HG02610 (cell line): ENCODE results near the gene CPT1A.

Experiments used
- ATAC-seq: cut with Tn5 transposase; IDR thresholded peaks from one replicate; pipeline ENCODE4 v1.9.1; 2021; ENCODE audit warnings: mild to moderate bottlenecking, moderate library complexity; ENCODE audit not compliant: unreplicated experiment

CPT1A gene

DNA sequence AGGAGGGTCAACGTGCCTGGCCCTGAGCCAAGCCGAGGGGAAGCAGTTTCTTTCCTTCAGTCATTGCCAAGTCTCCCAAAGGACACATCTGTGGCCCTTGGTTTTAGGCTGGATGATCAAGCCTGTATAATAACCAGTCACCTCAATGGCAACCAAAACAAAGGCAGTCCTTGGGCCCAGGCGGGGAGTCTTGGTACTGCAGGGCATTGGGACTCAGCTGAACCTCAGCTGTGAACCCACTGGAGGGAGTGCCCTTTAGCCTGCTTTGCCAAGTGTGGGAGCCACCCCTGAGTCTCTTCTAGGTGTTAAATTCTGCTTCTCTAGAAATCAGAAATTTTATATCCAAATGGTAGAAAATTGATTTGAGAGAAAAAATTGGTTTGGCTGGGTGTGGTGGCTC, 36.9 kb downstream of the CPT1A start:
- no peak for ATAC-seq

DNA sequence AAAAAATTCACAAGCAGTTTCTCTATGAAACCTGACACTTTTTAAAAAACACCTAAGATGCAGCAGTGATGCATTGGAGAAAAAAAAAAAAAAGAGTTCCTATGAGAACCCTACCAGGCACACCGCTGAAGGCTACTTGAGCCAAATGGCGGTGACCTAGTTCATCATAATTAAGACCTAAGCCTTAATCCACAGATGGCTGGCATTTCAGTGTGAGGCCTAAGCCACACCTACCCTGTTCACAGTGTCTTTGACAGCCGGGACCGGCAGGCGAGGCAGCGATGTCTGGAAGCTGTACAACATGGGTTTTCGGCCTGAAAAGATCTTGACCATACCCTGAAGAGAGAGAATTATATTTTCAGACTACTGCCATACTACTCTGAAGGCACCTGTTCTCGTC, 38.0 kb downstream of the CPT1A start:
- no peak for ATAC-seq

DNA sequence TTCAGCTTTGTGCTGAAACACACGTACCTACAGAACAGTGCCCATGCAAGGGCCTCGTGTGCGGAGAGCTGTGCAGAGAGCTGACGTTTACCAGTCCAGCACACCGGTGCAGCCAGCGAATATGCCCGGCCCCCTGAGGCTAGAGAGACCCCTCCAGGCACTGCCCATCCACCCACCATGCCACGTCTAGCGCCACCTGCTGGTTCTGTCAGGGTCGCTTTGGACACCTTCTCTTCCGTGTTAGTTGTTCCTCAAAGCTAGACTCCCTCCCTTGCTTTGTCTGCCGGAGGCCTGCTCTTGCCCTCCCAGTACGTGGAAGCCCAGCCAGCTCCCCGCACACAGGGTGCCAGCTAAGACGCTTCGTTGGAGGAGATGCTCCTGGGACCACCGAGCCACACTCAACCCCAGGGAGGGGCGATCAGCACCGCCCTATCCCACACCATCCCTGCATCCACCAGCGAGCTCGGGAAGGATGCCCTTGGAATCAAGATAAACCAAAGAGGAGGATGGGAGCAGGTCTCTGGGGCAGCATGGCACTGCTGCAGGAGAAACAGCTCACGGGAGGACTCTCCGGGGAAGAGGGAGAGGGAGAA, 43.4 kb downstream of the CPT1A start:
- ATAC-seq: no peak

DNA sequence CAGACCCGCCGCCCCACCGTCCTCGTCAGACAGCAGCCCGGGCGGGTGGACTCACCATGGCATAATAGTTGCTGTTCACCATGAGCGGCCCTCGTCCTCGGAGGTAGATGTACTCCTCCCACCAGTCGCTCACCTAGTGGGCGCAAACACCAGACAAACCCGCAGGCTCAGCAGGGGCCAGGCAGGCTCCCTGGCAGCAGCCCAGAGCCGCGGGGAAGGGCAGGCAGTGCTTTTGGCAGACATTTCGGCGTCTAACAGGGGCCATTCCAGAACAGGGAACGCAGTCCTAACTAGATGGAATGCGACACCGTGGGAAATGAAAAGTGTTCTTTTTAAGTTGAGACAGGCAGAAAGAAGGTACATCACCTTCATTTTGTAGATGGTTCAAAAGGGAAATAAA, 44.9 kb downstream of the CPT1A start:
- ATAC-seq: no peak

DNA sequence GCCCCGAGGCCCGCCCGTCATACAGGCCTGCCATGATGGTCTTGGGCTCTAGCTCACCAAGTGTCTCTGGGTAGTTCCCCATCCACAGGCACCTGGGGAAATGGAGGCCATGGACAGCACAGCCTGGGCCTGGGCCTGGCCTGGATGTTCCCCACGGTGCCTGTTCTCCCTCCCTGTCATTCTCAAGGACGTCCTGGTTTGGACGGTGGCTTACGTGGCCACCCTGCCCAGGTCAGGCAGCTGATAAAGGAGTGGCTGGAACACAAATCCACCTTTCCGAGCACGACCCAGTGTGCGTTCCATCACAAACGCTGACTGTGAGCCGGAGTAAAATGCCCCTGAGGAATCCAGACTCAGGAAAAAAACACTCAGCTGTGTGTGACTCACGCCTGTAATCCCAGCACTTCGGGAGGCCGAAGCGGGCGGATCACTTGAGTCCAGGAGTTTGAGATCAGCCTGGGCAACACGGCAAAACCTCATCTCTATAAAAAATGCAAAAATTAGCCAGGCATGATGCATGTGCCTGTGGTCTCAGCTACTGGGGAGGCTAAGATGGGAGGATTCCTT, 49.2 kb downstream of the CPT1A start:
- ATAC-seq: no peak

DNA sequence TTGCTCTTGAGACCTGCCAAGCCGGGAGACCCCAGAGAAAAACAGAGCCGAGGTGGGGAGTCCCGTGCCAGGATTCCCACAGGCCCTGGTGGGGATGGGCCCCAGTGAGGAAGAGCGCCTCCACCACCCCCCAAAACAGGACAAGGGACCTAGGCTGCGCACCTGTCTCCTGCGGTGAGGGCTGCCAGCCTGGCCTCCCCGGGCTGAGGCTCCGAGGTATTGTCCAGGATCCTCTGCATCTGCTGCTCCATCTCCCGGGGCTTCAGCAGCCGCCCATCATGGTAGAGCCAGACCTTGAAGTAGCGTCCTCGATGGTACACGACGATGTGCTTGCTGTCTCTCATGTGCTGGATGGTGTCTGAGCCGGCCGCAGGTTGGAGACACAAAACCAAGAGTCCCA, 57.1 kb downstream of the CPT1A start:
- ATAC-seq: no peak

DNA sequence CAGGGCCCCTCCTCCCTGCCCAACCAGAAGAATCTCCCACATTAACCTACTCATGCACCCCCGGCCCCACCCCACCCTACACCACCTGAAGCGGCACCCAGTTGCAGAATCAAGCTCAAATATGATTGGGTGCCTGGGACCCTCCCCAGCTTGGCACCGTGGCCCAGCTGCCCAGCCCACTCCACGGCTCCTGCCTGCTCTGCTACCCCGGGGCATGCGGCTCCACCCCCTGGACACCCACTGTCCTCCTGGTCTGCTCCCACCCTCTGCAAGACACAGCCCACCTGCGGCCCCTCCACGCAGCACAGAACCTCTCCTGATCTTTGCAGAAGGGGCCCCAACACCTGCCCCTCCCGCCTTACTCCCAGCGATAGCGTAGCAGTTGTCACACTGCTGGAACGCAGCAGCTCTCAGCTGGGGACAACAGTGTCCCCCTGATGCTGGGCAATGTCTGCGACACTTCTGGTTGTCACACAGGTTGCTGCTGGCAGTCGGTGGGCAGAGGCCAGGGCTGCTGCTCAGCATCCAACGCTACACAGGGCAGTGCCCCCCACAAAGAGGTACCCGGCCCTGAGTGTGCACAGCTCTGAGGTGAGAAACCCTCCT, 58.4 kb downstream of the CPT1A start:
- no peak for ATAC-seq

DNA sequence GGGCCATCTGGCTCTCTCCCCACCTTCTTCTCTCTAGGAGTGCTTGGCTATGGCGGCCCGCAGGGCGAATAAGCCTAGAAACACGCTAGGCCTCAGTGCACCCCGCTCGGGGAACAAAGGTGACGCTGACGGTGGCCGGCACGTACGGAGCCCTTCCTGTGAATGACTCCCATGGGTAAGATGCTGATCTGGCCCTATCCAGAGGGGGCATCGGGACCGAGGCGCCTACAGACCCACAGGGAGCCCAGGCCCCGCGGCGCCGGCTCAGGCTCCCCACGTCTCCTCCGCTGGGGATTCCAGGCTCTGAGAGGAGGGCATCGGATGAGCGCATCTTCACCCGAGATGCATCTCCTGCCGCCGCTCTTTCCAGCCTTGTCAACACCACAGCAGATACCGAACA, 59.0 kb downstream of the CPT1A start:
- no peak for ATAC-seq

DNA sequence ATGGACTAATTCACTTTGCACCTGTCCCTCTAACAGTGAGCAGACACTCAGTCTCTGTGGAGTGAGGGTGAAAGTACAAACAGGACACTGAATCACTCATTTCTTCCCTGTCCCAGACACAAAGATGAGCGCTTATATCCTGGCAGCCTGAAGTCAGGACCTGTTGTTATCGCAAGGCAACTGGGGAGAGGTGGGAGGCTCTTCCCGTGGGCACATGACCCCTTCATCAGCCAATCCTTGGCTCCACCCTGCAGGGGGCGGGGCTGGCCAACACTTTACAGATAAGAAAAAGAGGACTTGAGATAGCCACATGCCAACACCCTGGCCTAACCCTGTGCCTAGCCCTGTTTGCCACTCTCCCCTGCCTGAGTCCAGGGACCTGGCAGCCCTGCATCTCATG, 60.9 kb downstream of the CPT1A start:
- ATAC-seq: no peak

DNA sequence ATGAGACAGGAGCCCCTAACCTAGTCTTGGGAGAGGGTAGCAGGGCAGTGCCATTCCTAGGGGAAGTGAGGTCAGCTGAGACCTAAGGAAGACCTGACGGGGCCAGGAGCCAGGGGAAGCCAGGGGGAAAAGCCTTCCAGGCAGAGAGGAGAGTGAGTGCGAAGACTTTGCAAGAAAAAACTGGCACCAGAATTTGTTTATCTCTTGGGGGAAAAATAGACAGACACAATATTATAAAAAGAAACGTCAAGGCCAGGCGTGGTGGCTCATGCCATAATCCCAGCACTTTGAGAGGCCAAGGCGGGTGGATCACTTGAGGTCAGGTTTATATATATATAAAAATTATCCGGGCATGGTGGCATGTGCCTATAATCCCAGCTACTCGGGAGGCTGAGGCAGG, 63.5 kb downstream of the CPT1A start:
- ATAC-seq: no peak

DNA sequence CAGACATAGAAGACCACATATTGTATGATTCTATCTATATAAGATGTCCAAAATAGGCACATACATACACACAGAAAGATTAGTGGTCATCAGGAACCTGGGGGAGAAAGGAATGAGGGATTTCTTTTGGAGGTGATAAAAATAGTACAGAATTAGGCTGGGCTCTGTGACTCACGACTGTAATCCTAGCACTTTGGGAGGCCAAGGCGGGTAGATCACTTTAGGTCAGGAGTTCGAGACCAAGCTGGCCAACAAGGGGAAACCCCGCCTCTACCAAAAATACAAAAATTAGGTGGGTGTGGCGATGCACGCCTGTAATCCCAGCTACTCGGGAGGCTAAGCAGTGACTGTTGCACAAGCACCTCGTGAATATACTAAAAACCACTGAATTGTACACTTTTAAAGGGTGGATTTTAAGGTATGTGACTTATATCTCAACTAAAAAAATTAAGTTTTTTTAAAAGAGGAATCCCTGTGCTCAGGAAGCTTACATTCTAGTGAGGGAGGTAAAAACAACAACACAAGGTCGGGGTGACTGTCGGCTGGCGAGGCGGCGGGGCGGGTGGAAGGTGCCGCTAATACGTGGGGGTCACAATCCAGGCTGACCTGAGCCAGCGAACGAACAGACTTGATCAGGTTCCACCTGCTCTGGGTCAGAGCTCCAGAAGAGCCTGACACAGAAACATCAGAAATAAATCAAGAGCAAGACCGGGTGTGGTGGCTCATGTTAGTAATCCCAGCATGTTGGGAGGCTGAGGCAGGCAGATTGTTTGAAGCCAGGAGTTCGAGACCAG, 65.1 kb downstream of the CPT1A start:
- no peak for ATAC-seq

DNA sequence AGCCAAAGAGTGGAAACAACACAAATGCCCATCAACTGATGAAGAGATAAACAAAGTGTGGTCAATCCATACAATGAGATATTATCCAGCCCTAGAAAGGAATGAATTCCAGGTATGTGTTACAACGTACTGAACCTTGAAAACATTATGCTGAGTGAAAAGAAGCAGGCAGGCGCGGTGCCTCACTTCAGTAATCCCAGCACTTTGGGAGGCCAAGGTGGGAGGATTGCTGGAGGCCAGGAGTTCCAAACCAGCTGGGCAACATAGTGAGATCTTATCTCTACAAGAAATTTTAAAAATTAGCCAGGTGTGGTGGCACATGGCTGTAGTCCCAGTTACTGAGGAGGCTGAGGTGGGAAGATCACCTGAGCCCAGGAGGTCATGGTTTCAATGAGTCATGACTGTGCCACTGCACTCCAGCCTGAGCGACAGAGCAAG, 65.7 kb downstream of the CPT1A start:
- ATAC-seq: no peak

DNA sequence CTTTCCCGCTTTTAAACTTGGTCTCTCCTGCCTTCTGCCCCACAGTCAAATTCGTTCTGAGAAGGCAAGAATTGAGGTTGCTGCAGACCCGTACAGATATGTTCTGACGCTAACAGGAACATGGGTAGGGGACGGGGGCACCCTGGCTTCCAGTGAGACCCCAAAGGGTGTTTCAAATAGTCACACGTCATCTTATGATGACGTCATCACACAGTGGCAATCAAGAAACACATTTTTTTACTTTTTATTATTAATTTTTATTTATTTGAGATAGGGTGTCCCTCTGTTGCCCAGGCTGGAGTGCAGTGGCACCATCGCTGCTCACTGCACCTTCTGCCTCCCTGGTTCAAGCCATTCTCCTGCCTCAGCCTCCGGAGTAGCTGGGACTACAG, 67.5 kb downstream of the CPT1A start:
- ATAC-seq: no peak

DNA sequence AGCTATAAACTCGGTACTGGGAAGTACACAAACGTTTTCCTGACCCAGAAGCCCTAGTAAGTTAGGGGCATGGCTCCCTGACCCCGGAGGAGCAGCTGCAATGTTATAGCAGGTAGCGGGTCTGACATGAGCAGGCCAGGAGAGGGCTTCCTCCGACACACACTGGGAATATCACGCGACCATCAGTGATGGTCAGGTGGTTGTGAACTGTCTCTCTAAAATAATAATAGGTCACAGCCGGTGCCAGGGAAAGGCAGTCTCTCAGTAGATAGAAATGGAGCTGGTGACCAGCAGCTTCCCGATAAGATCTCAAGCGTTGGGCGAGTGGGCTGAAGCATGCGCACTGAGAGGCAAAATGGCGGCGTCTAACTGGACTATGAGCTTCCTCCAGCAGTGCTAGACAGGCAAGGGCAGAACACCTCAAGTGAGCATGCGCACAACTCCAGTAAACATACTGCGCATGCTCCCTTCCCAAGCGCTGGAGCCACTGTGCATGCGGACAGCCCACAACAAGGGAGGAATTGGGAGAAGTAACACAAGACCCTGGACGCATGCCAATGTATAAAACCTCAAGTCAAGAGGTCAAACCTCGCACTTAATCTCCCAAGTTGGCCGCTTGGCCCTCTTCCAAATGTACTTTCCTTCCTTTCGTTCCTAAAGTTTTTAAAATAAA, 68.1 kb downstream of the CPT1A start:
- no peak for ATAC-seq

DNA sequence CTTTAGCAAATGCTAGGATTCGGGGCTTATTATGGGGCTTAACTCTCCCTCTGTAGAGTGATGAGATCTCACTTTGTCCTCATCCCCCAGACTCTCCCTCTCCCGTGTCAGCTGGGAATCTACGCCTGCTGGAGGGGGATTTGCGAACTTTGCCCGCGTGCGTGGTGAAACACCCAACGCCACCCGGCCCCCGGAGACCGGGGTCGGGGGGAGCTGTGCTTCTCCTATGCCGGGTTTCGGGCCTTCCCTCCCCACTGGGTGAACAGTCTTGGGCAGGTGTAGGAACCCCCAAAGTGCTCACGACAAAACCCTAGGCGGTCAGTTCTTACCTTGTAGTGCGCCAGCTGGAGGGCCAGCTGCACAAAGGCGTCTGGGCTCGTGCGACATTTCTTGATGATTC, 68.8 kb downstream of the CPT1A start:
- no peak for ATAC-seq

DNA sequence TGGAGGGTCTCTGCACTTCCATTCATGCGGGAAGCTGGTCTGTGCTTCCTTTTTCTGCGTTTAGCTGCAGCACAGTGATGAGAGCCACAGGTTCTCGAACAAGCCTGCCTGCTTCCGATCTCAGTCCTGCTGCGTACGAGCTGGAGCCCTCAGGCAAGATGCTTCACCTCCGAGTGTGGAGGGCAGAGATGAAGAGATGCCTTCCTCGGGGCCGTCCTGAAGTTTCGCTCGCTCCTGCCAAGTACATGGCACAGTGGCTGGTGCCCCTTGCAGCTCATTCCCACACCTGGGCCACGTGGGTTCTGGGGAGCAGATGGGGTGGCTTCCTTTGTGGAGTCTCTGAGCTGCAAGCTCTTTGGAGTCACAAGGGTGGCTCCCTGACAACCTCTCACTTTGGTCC, 70.9 kb downstream of the CPT1A start:
- ATAC-seq: no peak

DNA sequence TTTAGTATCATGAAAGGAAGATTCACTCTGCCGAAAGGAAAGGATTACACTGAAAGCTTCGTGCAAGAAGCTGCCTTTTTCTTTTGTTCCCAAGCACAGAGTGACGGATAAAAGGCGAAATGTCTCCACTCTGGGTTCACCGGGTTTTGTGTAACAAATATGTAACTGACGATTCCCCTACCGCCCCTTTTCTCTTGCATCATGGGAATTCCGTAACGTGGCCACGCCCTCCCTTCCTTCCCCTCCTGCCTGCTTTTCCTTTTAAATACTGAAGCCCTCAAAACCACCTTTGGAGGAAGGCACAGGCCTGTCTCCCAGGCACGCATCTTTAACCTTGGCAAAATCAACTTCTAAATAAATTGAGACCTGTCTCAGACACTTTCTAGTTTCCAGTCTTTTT, 74.0 kb downstream of the CPT1A start:
- ATAC-seq: no peak

DNA sequence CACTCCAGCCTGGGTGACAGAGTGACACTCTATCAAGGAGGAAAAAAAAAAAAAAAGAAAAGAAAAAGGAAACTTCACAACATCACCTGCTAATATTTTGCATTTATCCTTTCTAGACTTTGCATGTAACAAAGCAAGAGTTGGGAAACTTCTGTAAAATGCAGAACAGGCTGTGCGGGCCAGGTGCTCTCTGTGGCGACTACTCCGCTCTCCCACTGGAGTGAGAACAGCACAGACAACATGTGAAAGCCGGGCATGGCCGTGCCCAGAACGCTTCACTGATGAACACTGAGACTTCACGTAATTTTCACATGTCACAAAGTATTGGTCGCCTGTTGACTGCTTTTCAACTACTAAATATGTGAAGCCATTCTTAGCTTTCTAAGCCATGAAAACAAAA, 74.9 kb downstream of the CPT1A start:
- ATAC-seq: no peak

DNA sequence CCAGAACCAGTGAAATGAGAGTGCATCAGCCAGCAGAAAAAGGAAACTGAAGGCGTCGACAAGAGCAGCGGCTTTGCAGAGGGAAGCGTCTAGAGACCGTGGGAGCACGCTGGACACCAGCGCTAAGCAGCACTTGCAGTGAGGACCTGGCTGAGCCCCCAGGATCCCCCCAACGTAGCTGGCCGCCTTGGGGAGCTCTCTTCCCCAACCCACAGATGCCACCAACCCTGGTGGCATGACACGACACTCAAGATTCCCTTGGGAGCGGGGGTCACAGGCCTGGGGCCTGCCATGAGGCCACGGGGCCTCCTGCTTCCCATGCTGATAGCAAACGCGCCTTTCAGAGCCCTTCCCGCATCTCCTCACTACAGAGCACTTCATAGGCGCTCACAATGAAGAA, 77.0 kb downstream of the CPT1A start:
- ATAC-seq: no peak

DNA sequence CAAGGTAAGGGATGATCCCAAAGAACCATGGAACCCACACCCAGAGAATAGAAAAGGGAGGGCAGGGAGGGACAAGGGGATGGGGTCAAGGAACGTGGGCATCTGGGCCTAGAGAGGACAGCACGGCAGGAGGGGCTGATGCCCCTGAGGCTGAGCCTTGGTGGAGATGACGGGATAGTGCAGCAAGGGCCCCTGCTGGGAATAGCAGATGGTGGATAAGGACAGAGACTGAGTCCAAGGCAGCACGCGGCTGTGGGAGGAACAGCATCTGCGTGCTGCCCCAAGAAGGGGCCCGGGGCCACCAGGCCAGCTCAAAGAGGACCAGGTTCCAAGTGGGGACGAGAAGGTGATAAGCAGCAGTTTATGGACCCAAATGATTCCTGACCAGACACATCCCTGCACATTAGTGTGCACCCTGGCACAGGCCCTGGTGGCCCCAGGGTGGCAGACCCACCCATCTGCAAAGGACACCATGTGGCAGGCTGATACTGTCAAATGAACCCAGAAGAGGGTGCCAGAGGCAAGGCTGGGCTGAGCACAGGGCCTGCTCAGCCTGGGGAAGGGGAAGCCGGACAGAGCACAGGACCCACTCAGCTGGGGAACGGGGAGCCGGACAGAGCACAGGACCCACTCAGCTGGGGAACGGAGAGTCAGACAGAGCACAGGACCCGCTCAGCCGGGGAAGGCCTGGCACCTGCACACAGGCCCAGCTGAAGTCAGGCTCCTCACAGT, 77.6 kb downstream of the CPT1A start:
- no peak for ATAC-seq

DNA sequence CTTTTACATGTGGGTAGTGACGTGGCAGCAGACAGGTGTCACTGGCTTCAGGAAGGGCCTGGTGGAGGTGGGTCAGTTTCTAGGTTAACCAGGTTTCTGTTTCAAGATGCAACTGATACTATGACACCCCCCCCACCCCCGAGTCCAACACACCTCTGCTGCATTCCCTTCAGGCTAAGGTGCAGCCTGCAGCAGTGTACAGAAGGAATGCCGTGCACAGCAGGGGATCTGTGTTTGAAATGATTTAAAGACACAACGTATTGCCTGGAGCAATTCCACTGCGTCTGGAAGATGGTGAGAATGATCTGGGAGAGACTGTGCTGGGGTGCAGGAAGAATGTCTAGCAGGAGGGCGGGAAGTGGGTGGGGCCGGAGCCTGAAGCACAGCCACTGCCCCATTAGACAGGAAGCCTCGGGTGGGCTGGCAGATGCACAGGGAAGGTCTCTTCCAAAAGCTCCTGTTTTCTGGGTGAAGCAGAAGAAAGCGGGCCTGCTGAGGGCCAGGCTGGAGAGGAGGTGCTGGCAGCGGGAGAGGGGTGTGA, 78.5 kb downstream of the CPT1A start:
- ATAC-seq: no peak
